Epithelial cell of proximal tubule (primary cell): ENCODE results near the gene MB21D2. TPM values are rescaled to one million over a fixed set of nuclear protein-coding genes. Genes with fewer than 3 reads are reported as not detected.

Source experiments
- DNase-seq: peaks from one replicate; pipeline ENCODE4 v3.0.0-alpha.2; 2011; ENCODE audit warnings: low read depth
- H3K4me3 ChIP-seq: 2 replicates; pipeline ENCODE4 v1.5.1; 2011; ENCODE audit warnings: low read depth, mild to moderate bottlenecking, low read length
- total RNA-seq: library from RNA; depleted of rRNA; stranded (reverse); fragments of >200 nt; gene quantifications from 2 replicates; pipeline ENCODE4 v1.2.3, GENCODE V29; 2015
- TF ChIP-seq, protein P1 (sequence below): conservative IDR thresholded peaks from 2 replicates; pipeline ENCODE4 v1.5.1; 2012; ENCODE audit warnings: low read depth, mild to moderate bottlenecking, low read length

Gene MB21D2
- total RNA-seq, 1 donor from 2014 or later = 17.7 TPM

DNA sequence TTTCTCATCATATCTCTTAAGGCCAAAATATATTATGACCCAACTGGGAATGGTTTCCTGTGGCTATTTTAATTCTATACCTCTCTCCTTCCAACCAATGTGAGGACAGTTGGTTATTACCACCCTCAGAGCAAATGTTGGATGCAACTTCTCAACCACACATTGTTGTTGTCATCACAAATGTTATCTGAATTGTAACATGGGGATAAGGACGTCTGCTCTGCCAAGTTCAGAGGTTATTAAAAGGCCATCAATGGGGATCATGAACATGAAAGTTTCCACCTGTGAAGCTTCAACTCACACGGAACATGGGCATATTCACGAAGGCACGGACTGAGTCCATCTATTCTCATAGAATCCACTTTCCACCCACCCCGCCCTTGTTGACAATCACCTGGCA lies 46.8 kb downstream of the MB21D2 start:
- H3K4me3 ChIP-seq = no peak overlapping the region
- no peak for DNase-seq
- TF ChIP-seq, protein P1, sequence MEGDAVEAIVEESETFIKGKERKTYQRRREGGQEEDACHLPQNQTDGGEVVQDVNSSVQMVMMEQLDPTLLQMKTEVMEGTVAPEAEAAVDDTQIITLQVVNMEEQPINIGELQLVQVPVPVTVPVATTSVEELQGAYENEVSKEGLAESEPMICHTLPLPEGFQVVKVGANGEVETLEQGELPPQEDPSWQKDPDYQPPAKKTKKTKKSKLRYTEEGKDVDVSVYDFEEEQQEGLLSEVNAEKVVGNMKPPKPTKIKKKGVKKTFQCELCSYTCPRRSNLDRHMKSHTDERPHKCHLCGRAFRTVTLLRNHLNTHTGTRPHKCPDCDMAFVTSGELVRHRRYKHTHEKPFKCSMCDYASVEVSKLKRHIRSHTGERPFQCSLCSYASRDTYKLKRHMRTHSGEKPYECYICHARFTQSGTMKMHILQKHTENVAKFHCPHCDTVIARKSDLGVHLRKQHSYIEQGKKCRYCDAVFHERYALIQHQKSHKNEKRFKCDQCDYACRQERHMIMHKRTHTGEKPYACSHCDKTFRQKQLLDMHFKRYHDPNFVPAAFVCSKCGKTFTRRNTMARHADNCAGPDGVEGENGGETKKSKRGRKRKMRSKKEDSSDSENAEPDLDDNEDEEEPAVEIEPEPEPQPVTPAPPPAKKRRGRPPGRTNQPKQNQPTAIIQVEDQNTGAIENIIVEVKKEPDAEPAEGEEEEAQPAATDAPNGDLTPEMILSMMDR = no peak

GRCh38 chr3:192869131-192870031 lies 48.3 kb downstream of the MB21D2 start:
- DNase-seq = no peak
- TF ChIP-seq, protein P1 = no peak
- no peak overlapping the region for H3K4me3 ChIP-seq

GRCh38 chr3:192867645-192868044 lies 50.0 kb downstream of the MB21D2 start:
- DNase-seq = no peak
- H3K4me3 ChIP-seq = no peak overlapping the region
- TF ChIP-seq, protein P1 = no peak

DNA sequence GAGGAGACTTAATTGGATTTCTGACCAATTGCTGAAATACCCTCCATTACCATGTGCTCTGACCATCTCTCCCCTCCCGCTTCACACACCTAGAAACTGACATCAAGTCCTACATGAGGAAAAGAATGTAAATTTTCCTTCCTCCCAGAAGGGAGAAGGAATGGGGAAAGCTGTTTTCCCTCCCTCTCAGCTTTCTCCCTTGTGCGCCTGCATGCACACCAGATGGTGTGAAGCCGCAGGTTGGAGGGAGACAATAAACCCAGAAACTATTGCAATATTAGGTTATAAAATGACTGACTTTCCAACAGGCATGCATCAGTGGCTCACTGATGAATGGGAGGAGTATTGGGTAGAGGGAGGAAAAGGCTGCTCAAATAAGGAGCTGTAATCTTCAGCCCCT lies 50.9 kb downstream of the MB21D2 start:
- DNase-seq = no peak
- no peak overlapping the region for H3K4me3 ChIP-seq
- TF ChIP-seq, protein P1 = no peak

DNA sequence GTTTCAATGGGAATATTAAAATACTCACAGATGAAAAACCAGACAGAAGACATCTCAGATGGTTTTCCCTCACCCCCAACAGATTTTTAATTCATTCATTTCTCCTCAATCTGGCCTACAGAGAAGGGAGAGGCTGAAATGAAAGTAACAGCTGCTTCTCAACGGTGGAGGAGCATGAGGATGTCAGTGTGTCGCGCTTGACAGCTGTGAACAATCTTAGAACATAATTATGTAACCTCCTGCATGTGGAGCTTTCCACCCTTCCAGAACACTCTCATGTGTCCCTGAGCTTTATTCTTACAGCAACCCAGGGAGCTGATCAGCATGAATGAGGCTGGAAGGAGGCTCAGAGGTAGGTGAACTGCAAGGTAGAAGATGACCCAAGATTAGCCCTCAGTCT lies 52.7 kb downstream of the MB21D2 start:
- no peak for DNase-seq
- no peak overlapping the region for H3K4me3 ChIP-seq
- TF ChIP-seq, protein P1 = no peak

GRCh38 chr3:192863091-192863420 lies 54.6 kb downstream of the MB21D2 start:
- no peak for DNase-seq
- H3K4me3 ChIP-seq = no peak overlapping the region
- TF ChIP-seq, protein P1 = no peak
